Stimulated activated CD8-positive, alpha-beta memory T cell treated with anti-CD3 and anti-CD28 coated beads, Interleukin-15, amount 100 ng/mL, for 24 hours (primary cell): Measurements from ENCODE around the gene ST14.

Experiments
- DNase-seq: peaks from one replicate; pipeline ENCODE4 v3.0.0-alpha.2; 2020; ENCODE audit warnings: low read depth

The ST14 gene

DNA sequence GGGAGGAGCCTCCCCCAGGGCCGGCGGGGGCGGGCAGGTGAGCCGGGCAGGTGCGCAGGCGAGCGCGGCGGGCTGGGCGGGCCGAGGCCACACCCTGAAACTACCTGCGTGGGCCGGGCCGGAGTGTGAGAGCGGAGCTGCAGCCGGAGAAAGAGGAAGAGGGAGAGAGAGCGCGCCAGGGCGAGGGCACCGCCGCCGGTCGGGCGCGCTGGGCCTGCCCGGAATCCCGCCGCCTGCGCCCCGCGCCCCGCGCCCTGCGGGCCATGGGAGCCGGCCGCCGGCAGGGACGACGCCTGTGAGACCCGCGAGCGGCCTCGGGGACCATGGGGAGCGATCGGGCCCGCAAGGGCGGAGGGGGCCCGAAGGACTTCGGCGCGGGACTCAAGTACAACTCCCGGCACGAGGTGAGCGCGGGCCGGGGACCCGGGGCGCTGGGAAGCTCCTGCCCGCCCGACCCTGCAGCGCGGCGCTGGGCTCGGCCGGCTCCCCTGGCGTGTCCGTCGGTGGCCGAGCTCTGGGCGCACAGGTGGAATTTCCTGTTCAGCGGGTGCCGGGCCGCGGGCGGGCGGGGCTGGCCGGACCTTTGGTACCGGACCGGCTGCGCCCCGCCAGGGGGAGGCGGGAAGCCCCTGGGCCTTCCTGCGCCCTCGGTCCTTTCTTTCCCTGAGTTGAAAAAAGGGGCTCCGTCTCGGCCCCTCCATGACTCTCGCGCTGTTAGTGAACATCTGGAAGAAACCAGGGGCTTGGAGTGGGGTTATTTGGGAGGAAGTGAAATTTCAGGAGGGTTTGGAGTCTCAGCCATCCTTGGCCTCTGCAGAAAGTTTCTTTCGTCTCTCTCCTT lies at the start of gene ST14:
TSS of gene ST14 (plus strand) at position 126 of the 841 bp plus-strand sequence. CDS start at position 324, 198 bp downstream.
- no peak for DNase-seq

GRCh38 chr11:130110339-130111108 lies 49.1 kb upstream of the ST14 start:
- no peak for DNase-seq

DNA sequence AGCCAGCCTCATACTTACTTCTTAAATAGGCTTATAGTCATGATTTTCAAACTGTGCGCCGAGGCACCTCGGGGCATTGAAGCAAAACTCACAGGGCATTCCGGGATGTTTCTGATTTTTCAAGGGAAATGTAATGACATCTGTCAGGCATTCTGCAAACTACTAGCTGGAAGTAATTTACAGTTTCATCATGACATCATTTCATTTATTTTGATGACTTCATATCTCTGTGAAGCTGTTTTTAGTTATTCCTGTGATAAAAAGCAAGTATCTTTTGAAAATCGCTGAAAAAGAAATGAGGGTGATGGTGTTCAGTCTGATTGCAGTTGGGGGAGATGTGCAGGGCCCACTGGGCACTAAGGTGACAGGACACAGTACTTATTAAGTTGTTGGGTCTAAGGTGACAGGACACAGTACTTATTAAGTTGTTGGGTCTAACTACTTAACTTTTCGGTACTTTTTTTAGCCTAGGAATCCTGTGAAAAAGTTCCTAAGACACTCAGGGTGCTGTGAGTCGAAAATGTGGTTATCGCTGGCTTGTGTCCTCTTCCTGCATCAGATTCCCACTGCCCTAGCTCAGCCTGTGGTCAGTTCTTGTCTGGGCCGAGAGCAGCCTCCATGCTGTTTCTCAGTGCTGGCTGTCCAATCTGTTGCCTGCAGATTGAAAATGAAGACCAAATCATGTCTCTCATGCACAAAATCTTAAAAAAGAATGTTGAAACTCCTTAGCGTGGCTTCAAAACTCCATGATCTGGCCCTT lies 47.3 kb upstream of the ST14 start:
- no peak for DNase-seq

GRCh38 chr11:130114281-130114680 lies 45.3 kb upstream of the ST14 start:
- DNase-seq: no peak

DNA sequence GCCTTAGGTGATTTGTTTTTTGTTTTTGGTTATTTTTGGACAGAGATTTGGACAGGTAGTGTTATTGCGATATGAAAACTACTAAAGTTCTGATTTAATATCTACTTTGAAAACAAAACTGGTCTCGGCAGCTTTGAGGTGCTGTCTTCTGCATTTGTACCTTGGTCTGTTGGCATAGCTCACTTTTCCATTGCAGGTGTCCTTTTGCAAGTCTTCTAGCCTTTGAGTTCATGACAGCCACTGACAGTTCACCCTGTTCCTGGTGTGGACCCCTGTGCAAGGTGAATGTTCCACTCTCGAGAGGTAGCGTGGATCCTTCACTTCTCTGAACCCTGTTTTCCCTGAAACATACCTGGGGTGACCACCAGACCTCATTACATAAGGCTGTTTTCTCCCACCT lies 44.9 kb upstream of the ST14 start:
- DNase-seq: no peak

DNA sequence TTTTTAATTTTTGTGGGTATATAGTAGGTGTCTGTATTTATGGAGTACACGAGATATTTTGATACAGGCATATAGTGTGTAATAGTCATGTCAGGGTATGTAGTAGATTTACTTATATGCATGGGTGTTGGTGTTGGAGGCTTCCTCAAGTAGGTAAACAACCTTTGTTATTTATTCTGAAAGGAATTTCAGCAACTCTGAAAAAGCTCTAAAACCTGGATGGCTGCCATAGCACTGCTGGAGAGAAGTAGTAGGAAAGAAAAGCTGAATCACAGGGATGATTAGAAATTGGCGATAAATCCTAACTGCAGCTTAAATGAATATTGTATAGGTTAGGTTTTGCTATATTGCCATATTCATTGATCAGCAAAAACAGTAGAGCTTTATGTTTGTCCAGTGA lies 44.4 kb upstream of the ST14 start:
- no peak for DNase-seq

- DNase-seq: no peak
Measured at GRCh38 chr11:130118165-130118564, 41.4 kb upstream of the ST14 start.

DNA sequence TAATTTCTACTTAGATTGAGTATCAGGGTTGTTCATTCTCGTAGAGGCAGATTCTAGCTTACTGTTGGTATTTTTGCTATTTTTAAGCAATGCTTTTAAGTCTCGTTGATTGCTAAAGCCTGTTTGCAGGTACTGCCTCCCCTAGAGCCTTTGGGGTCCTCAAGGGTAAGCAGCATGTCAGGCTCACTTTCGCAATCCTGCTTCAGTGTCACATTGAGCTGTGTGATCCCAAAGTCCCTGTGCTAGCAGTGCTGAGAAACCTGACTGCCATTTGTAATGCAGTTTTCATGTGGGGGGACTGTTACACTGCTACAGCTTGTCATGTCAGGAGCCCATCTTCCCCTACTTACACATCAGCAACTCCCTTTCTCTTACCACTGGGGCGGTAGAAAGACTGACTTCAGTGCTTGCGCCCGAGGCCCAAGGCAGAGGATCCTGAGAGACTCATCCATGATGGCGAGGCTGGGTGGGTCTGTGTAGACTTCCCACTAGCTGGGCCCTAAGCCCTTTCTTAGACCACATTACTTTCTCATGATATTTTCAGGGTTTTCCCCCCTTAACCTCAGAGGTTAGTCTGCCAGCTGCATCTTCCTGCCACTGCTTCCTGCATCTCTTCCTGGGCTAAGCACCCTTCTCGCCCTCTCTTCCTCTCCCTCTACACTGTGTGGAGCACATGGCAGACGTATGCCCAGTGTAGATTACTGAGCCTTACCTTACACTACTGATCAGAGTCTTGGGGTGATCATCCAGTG lies 40.8 kb upstream of the ST14 start:
- no peak for DNase-seq

DNA sequence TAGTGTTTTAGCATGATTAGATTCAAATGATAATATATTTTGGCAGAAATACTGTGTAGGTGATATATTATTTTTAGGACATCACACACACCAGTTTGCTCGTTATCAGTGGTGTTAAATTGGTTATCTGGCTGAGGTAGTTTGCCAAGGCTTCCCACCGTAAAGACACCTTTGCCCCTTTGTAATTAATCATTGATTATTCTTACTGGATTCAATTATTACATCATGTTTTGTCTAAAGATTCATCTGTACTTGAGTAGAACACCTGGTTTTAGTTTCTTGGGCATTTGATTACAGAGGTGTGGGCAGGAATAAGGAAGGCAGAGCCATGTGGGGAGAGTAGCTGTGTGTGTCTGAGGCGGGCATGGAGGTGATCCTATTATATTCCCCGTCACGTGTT lies 39.5 kb upstream of the ST14 start:
- no peak for DNase-seq

GRCh38 chr11:130121445-130121978 lies 38.1 kb upstream of the ST14 start:
- no peak for DNase-seq

DNA sequence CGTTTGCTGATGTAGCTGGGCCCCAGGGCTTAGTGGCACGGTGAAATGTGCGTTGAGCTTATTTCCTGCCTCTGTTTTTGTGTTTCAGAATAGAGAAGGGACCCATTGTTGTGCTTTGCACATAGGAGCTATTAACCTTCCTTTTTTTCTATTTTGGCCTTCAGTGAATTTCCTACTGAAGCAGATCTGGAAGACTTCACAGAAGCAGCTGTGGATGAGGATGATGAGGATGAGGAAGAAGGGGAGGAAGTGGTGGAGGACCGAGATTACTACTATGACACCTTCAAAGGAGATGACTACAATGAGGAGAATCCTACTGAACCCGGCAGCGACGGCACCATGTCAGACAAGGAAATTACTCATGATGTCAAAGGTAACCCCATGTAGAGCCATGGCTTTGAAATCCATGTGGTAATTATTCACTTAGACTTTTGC lies 37.4 kb upstream of the ST14 start:
- DNase-seq: no peak

- no peak for DNase-seq
Measured at GRCh38 chr11:130123414-130124040, 36.1 kb upstream of the ST14 start.

- no peak for DNase-seq
Measured at GRCh38 chr11:130124096-130124495, 35.5 kb upstream of the ST14 start.

GRCh38 chr11:130125638-130126037 lies 33.9 kb upstream of the ST14 start:
- DNase-seq: no peak

GRCh38 chr11:130126516-130126915 lies 33.1 kb upstream of the ST14 start:
- no peak for DNase-seq

- no peak for DNase-seq
Measured at GRCh38 chr11:130127509-130127908, 32.1 kb upstream of the ST14 start.

- no peak for DNase-seq
Measured at GRCh38 chr11:130128626-130129025, 31.0 kb upstream of the ST14 start.

DNA sequence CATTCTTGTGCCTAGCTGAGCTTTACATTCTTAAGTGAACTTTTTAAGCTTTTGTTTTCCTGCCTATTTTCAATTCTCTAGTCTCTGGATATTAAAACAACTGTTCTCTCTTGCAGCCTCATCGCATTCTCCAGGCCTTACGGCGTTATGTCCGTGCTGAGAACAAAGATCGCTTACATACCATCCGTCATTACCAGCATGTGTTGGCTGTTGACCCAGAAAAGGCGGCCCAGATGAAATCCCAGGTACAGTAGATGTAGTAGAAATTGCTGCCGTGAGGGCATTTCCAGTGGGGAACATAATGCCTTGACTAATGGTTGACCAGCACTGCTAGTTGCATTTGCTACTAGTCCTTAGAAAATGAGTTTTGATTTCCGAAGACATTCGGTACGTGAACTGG lies 29.7 kb upstream of the ST14 start:
- no peak for DNase-seq

- no peak for DNase-seq
Measured at GRCh38 chr11:130131961-130132850, 27.4 kb upstream of the ST14 start.

GRCh38 chr11:130133716-130134115 lies 25.9 kb upstream of the ST14 start:
- no peak for DNase-seq
